H9 (cell line): Measurements from ENCODE around the gene LRP1. TPM values are rescaled to one million over a fixed set of nuclear protein-coding genes. Genes with fewer than 3 reads are reported as not detected.
A peak's percentile ranks its signal among the peaks of the same experiment; 100 is the strongest.

Experiments
- DNase-seq: peaks from one replicate; pipeline ENCODE4 v3.0.0-alpha.2; 2017
- H2AFZ ChIP-seq: one replicate; pipeline ENCODE4 v1.6.1; 2013; ENCODE audit warnings: mild to moderate bottlenecking, low read length, control low read depth, moderate library complexity
- H2AK5ac ChIP-seq: 2 replicates; pipeline ENCODE4 v1.6.1; 2013; ENCODE audit warnings: low read length, control low read depth, mixed read lengths; ENCODE audit not compliant: insufficient read length
- H2BK120ac ChIP-seq: one replicate; pipeline ENCODE4 v1.6.1; 2013; ENCODE audit warnings: low read depth, mild to moderate bottlenecking, low read length, control low read depth, inconsistent platforms; ENCODE audit not compliant: poor library complexity, severe bottlenecking
- H2BK12ac ChIP-seq: 2 replicates; pipeline ENCODE4 v1.6.1; 2013; ENCODE audit warnings: low read length, control low read depth, mixed read lengths, low read depth; ENCODE audit not compliant: insufficient read length
- H2BK15ac ChIP-seq: 2 replicates; pipeline ENCODE4 v1.6.1; 2013; ENCODE audit warnings: low read depth, low read length, control low read depth
- H2BK20ac ChIP-seq: one replicate; pipeline ENCODE4 v1.6.1; 2013; ENCODE audit warnings: low read depth, mild to moderate bottlenecking, low read length, control low read depth, inconsistent platforms; ENCODE audit not compliant: poor library complexity, severe bottlenecking
- H2BK5ac ChIP-seq: 2 replicates; pipeline ENCODE4 v1.6.1; 2013; ENCODE audit warnings: low read length, control low read depth, mixed read lengths; ENCODE audit not compliant: insufficient read length
- H3K14ac ChIP-seq: 2 replicates; pipeline ENCODE4 v1.6.1; 2013; ENCODE audit warnings: low read length, control low read depth; ENCODE audit not compliant: insufficient read depth
- H3K18ac ChIP-seq: 2 replicates; pipeline ENCODE4 v1.6.1; 2013; ENCODE audit warnings: low read depth, mild to moderate bottlenecking, mixed read lengths, low read length, control low read depth; ENCODE audit not compliant: insufficient read length
- H3K23ac ChIP-seq: 2 replicates; pipeline ENCODE4 v1.6.1; 2013; ENCODE audit warnings: low read length, control low read depth, mixed read lengths, low read depth; ENCODE audit not compliant: insufficient read length
- H3K23me2 ChIP-seq: 2 replicates; pipeline ENCODE4 v1.6.1; 2013; ENCODE audit warnings: low read depth, mild to moderate bottlenecking, mixed read lengths, low read length, control low read depth; ENCODE audit not compliant: insufficient read length, poor library complexity, severe bottlenecking
- H3K27ac ChIP-seq: 2 replicates; pipeline ENCODE4 v1.5.1; 2013; ENCODE audit warnings: low read length, control low read depth, mixed read lengths, low read depth; ENCODE audit not compliant: insufficient read length
- H3K27me3 ChIP-seq: 2 replicates; pipeline ENCODE4 v1.6.1; 2013; ENCODE audit warnings: low read length, control low read depth, inconsistent platforms; ENCODE audit not compliant: insufficient read depth
- H3K4ac ChIP-seq: 2 replicates; pipeline ENCODE4 v1.6.1; 2013; ENCODE audit warnings: low read depth, mild to moderate bottlenecking, control low read depth, inconsistent platforms, low read length, moderate library complexity
- H3K4me1 ChIP-seq: 2 replicates; pipeline ENCODE4 v1.6.1; 2013; ENCODE audit warnings: low read length, control low read depth, inconsistent platforms; ENCODE audit not compliant: insufficient read depth
- H3K4me2 ChIP-seq: 2 replicates; pipeline ENCODE4 v1.6.1; 2013; ENCODE audit warnings: low read length, control low read depth, mixed read lengths; ENCODE audit not compliant: insufficient read length, insufficient read depth
- H3K56ac ChIP-seq: 2 replicates; pipeline ENCODE4 v1.6.1; 2013; ENCODE audit warnings: low read depth, mild to moderate bottlenecking, mixed read lengths, low read length, control low read depth; ENCODE audit not compliant: insufficient read length
- H3K79me1 ChIP-seq: 2 replicates; pipeline ENCODE4 v1.6.1; 2013; ENCODE audit warnings: low read depth, mild to moderate bottlenecking, moderate library complexity, low read length, control low read depth, inconsistent platforms; ENCODE audit not compliant: insufficient read depth, poor library complexity, severe bottlenecking
- H3K79me2 ChIP-seq: 2 replicates; pipeline ENCODE4 v1.6.1; 2013; ENCODE audit warnings: low read length, control low read depth, inconsistent platforms; ENCODE audit not compliant: insufficient read depth
- H3K9ac ChIP-seq: 2 replicates; pipeline ENCODE4 v1.6.1; 2013; ENCODE audit warnings: low read length, control low read depth, mixed read lengths; ENCODE audit not compliant: insufficient read length; ENCODE audit errors: extremely low read depth
- H3K9me3 ChIP-seq: one replicate; pipeline ENCODE4 v1.6.1; 2013; ENCODE audit warnings: low read depth, low read length, inconsistent platforms; ENCODE audit not compliant: control insufficient read depth
- H3T11ph ChIP-seq: one replicate; pipeline ENCODE4 v1.6.1; 2013; ENCODE audit warnings: mild to moderate bottlenecking, low read length, control low read depth, inconsistent platforms
- H4K20me1 ChIP-seq: one replicate; pipeline ENCODE4 v1.6.1; 2013; ENCODE audit not compliant: control insufficient read depth, insufficient read length, insufficient read depth
- H4K5ac ChIP-seq: 2 replicates; pipeline ENCODE4 v1.6.1; 2013; ENCODE audit warnings: low read depth, mild to moderate bottlenecking, mixed read lengths, low read length, control low read depth; ENCODE audit not compliant: insufficient read length
- H4K8ac ChIP-seq: replicated peaks from 2 replicates; pipeline ENCODE4 v1.6.1; 2013; ENCODE audit warnings: low read length, control low read depth, mixed read lengths, low read depth; ENCODE audit not compliant: insufficient read length
- H4K91ac ChIP-seq: 2 replicates; pipeline ENCODE4 v1.6.1; 2013; ENCODE audit warnings: low read depth, mild to moderate bottlenecking, moderate library complexity, mixed read lengths, low read length, control low read depth; ENCODE audit not compliant: insufficient read length
- H3K27ac Mint-ChIP-seq, 3 experiments: 2 replicates in 2 of 3; 3 replicates in 1 of 3; pipeline ENCODE4 v1.8.0; 2020 to 2021; ENCODE audit warnings: mixed read lengths in 3 of 3, mild to moderate bottlenecking in 1 of 3, moderate library complexity in 1 of 3
- H3K27me3 Mint-ChIP-seq: 2 replicates; pipeline ENCODE4 v1.8.0; 2021; ENCODE audit warnings: low read depth, mild to moderate bottlenecking, moderate library complexity, mixed read lengths
- H3K36me3 Mint-ChIP-seq, 3 experiments: 2 replicates in 2 of 3; 3 replicates in 1 of 3; pipeline ENCODE4 v1.8.0; 2020 to 2021; ENCODE audit warnings: low read depth in 3 of 3, mixed read lengths in 3 of 3; ENCODE audit not compliant: insufficient read depth in 1 of 3
- H3K4me1 Mint-ChIP-seq, 2 experiments: 2 replicates each; pipeline ENCODE4 v1.8.0; 2020; ENCODE audit warnings: mixed read lengths in 2 of 2
- H3K4me3 Mint-ChIP-seq, 2 experiments: 2 replicates in 1 of 2; 3 replicates in 1 of 2; pipeline ENCODE4 v1.8.0; 2020 to 2021; ENCODE audit warnings: mild to moderate bottlenecking in 2 of 2, mixed read lengths in 2 of 2, moderate library complexity in 1 of 2
- H3K9me3 Mint-ChIP-seq, 2 experiments: 2 replicates in 1 of 2; 3 replicates in 1 of 2; pipeline ENCODE4 v1.8.0; 2020; ENCODE audit warnings: mild to moderate bottlenecking in 2 of 2, mixed read lengths in 2 of 2, moderate library complexity in 1 of 2
- CTCF ChIP-seq: fragments of 200-600 bp; sonication (generic); conservative IDR thresholded peaks from 3 replicates; pipeline ENCODE4 v1.8.0; 2021; ENCODE audit warnings: antibody characterized with exemption, mild to moderate bottlenecking
- WGBS: extraction: QIAGEN DNeasy Blood & Tissue Kit; methylation state at CpG from one replicate; pipeline ENCODE4 v1.1.7; 2013; ENCODE audit warnings: missing lambda C conversion rate, low lambda C conversion rate, mixed read lengths; ENCODE audit not compliant: insufficient read length; ENCODE audit errors: extremely low coverage; 5-methylcytosine and 5-hydroxymethylcytosine counted together
- total RNA-seq: library from RNA; stranded (reverse); gene quantifications from 2 replicates; pipeline ENCODE4 v1.2.1, GENCODE V29; 2021

The LRP1 gene
- total RNA-seq, 1 experiment from 2014 or later = 115 TPM

DNA sequence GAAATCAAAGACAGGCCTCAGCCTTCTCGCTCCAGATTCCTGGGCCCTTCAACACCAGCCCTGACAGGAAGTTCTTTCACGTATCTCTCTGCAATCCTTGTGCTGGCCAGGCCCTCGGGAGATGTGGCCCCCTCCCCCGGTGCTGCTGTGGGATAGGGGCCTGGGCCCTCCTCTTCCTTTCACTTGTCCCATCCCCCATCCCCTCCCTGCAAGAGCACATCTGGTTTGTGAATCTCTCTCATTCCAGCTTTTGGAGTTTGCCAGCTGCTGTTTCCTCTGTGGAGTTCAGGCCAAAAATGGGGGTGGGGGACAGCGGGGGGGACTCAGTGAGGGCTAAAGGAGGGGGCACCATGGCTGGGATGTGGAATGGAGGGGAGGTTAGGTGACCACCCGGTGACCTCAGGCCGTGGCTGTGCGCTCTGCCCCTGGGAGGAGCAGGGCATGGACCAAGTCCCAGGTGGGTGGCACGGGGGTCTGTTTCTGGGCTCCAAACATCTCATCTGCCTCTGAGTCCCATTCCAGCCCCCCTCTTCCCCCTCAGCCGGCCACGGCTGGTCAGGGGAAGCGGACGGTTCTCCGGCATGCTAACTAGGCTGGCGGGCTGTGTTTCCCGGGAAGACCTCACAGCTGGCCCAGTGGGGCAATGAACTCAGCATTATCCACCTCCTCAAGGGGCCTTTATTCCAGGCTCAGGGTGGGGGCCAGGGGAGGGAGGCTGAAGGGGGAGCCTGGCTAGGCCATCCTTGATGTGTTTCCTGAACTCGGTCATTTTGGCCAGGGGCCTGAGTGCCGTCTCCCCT lies 7.4 kb downstream of the LRP1 start:
- Histone ChIP-seq H3K14ac (no peak overlapping the region), H3K79me1 (peaks cover 11% of the 10 kb centered on the region), H3K56ac (no peak overlapping the region), H4K5ac (no peak overlapping the region), H2BK12ac (no peak overlapping the region), H3K4ac (no peak overlapping the region), H2AFZ (no peak overlapping the region), H4K8ac (no peak overlapping the region), H4K91ac (no peak overlapping the region), H4K20me1 (no peaks in the 10 kb centered on the region), H3K27ac (no peak overlapping the region), H2BK120ac (no peak overlapping the region), H2AK5ac (no peak overlapping the region), H2BK5ac (no peak overlapping the region), H2BK20ac (no peak overlapping the region), H2BK15ac (no peak overlapping the region), H3K9ac (no peak overlapping the region), H3T11ph (no peak overlapping the region), H3K9me3 (no peaks in the 10 kb centered on the region), H3K23ac (no peak overlapping the region), H3K27me3 (no peaks in the 10 kb centered on the region), H3K4me2 (no peak overlapping the region), H3K23me2 (peaks cover 3% of the 10 kb centered on the region), H3K18ac (no peak overlapping the region), H3K79me2 (peaks cover 19% of the 10 kb centered on the region; the same call in 1 of the 2 replicates), H3K4me1 (peaks cover 26% of the 10 kb centered on the region)
- H3K36me3 Mint-ChIP-seq = peaks cover 6 to 35% (median 25%) of the 10 kb centered on the region in 3 experiments; a peak in 6 of 7 replicates
- no CpG with 5 or more reads among the region's 18 CpGs for WGBS
- DNase-seq = peak; percentile 70
- peak overlapping the region; percentile 93 to 97 (median 94) for H3K27ac Mint-ChIP-seq
- peak overlapping the region; percentile 34 to 70 for H3K4me3 Mint-ChIP-seq
- H3K9me3 Mint-ChIP-seq = no peaks in the 10 kb centered on the region
- TF ChIP-seq CTCF = no peak
- H3K4me1 Mint-ChIP-seq = peaks cover 58 to 64% of the 10 kb centered on the region in 2 experiments
- no peaks in the 10 kb centered on the region for H3K27me3 Mint-ChIP-seq
